HG03280 (cell line): ENCODE data around the gene PLCB2.

Experiments used
- ATAC-seq: cut with Tn5 transposase; IDR thresholded peaks from one replicate; pipeline ENCODE4 v1.9.1; 2021; ENCODE audit warnings: mild to moderate bottlenecking, moderate library complexity; ENCODE audit not compliant: unreplicated experiment

PLCB2 gene

DNA sequence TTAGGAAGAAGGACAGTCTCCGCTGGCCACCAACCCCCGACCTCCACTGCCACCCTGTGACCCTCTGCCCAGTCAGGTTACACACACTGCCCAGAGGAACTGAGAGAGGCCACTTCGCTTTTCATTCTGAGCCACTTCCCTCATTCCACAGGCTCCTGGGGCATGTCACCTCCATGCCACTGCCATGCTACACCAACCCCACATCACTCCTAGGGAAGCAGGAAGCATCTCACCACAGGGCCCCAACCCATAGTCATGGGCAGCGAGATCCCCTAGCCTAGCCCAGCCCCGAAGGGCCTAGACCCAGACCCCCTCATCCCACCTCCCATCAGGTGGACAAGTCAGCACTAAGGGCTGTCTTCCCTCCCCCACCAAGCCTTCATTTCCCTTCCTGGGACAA, 1.4 kb downstream of the PLCB2 start:
- ATAC-seq: no peak

DNA sequence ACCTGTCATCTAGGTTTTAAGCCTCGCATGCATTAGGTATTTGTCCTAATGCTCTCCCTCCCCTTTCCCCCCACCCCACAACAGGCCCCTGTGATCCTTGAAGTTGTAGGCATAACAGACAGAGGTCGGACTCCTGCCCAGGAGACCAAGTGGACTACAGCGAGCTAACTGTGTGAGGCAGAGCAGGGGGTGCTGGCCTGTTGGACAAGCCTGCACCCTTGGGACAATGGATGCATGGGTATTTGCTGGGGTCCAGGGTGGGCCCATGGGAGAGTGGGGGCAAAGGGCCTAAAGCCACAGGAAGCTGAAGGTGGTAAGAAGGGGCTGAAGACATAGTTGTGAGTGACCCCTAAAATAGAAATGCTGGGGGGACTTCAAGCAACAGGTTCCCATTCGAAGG, 2.5 kb downstream of the PLCB2 start:
- ATAC-seq: no peak

DNA sequence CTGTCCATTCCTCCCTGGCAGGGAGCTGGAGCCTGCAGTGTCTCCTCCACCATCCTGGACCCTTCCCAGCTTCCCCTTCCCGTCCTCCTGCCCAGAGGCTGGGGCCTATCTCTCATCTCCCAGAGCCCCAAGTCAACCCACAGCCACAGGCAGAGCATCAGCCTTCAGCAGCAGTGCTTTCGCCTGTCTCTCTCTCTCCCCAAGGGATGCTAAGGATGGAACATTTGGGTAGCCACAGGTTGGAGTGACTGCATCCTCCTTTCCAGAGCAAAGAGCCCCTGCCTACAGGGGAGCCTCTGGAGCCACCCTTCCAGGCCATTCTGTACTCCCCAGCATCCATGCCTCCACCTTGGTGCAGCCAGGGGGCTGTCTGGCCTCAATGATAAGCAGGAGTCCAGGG, 4.2 kb downstream of the PLCB2 start:
- ATAC-seq: no peak

DNA sequence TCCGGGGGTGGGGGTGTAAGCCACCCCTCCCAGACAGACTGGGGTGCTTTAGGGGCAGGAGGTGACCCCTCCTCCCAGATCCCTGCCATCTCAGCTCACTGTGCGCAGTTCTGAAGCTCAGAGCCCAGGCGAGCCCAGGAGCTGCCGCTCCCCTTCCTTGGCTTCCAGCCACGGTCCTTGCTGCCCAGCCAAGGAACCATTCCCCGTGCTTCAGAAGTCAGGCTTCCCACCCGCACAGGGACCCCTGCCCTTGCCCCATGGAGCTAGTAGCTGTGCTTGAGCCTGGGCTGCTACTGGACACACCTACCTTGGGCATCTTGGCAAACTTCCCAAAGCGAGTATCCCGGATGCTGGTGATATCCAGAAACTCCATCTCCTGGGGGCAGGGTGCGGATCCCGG, 4.8 kb downstream of the PLCB2 start:
- ATAC-seq: no peak

DNA sequence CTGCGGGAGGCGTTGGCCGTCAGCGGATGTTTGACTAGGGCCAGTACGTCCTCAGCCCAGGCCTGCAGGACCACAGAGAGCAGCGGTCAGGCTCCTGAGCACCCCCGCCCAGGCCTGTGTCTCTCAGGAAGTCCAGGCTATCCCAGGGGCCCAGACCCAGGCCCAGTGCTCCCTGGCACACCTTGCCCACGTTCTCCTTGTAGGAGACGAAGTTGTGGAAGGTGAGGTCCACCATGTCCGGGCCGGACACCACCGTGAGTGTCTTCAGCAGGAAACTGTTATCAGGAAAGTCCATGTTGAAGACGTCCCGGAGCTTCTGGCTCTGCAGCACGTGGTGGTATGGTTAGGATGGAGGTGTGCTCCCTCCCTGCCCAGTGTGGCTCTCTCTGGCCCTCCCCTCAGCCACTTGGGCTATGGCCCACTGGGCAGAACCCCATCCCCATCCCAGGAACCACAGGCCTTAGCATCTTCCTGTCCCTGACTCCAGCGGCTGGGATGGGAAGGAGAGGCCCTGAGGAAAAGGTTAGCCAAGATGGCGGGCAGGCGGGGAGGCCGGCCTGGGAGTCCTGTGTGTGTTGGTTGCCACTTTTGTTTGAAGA, 5.3 kb downstream of the PLCB2 start:
- no peak for ATAC-seq

DNA sequence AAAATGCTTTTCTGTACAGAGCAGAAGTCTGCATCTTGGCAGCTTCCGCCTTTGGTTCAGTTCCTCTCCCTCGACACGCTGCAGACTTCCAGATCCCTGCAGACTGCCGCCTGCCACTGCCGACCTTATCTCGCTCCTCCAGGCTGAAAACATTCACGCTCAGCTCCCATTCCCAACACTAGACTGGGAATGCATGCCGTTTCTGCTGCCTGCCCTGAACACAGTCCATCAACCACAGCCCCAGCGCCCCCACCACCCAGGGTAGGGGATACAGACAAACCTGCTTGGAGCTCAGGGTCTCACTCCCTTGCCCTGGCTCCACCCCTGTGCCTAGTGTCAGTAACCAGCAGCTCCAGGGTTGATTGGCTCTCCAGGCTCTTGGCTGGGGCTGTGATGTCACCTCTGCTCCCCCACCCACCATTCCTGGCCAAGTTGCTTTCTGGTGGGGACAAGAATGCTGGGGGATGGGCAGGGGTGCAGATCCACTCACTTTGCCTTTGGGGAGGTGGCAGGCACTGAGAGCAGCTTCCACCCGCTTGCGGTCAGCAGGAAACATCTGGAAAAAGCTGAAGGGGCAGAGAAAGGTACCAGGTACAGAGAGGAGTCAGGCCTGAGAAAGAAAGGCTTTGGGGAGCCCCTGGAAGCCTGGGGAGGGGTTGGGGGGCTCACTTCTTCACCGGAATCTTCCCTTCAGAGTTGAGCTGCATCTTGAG, 6.1 kb downstream of the PLCB2 start:
- ATAC-seq: no peak

DNA sequence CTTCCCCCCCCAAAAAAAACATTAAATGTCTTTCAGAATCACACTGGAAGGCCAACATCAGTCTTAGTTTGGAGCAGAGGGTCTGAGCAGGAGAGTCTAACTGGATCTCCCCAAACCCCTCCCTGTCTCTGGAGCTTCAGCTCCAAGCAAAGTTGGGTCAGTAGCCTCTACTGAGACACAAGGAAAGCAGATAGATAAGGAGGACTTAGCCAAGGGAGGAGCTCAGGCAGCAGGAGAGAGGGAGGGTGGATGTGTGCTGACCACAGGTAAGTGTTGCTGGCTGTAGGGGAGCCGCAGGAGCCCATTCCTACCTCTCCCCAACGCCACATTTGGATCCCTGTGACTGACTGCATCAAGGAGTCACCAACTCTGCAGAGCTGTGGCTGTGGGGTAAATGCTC, 7.0 kb downstream of the PLCB2 start:
- no peak for ATAC-seq

DNA sequence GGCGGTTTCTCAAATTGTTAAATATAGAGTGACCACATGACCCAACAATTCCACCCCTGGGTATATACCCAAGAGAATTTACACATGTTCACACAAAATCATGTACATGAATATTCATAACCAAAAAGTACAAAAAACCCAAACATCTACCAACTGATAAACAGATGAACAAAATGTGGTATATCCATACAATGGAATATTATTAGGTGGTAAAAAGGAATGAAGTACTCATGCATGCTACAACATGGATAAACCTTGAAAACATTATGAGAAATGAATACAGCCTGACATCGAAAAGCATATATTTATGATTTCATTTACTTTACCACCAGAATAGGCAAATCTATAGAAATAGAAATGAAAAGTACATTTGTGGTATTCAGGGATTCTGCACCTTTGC, 7.4 kb downstream of the PLCB2 start:
- no peak for ATAC-seq

DNA sequence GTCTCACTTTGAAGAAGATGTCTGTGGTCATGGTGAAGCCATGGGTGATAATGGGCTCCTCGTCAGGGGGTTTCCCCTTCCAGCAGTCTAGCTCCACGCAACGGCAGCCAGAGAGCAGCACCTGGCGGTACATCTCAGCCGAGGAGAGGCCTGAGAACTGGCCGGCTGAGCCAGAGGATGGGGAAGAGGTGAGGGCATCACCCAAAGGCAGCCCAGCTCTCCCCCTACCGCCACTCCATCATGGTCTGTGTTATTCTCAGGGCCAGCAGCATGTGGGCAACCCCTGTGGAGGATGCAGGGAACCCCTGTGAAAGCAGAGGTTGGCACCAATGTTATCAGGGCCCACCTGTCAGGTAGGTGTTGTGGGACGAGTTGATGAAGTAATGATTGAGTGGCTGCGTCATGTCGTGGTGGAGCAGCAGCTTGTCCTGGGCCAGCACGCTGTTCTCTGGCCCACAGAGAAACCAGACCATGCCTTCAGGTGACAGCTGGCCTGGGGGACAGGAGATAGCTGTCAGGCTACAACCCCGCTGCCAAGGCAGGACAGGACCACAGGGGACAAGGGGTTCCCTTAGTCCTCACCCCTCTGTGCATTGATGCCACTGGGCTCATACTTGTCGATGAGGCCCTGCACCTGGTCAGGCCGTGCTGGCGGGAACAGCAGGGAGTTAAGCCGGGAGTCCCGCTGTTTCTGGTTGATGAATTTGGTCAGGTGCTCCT, 9.4 kb downstream of the PLCB2 start:
- no peak for ATAC-seq

DNA sequence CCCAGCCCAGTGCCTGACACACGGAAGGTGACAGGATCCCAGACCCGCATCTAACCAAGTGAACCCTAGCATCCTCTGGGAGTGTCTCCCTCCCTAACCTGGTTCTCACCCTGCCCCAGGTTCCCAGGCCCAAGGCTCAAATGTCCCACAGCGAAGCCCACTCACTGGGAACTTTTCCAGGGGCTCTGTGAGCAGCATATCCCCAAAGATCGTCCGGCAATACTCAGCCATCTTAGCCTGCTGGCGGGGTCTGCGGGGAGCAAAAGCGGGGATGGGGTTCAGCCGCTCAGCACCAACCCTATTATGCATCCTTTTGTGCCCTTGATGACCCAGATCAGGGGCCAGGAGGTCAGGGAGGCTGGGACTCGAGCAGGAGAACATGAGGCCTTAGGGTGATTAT, 10.4 kb downstream of the PLCB2 start:
- no peak for ATAC-seq

DNA sequence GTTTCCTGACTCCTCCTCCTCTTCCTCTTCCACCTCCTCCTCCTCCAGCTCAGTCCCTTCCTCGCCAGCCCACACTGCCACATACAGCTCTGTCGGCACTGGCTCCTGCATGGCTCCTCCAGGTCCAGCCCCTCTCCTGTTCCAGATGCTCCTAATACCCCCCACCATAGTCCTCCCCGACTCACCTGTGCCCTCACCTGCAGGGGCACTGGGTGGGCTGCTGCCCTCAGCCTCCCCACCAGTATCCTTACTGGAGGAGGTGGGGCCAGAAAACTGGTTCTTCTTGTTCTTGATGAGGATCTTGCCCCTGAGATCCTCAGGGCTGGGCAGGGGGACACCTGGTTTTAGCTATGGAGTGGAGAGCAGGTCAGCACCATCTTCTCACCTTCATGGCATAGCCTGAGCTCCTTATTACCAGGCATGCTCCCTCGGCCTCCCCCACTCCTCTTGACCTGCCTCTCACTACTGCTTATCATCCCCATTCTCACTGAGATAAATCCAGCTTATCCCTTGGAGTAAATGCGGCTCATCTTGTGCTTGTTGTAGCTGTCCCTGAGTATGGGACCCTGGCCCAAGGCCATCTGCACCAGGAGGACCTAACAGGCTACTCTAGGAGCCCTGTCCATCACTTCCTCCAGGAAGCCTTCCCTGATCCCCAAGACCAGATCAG, 11.0 kb downstream of the PLCB2 start:
- no peak for ATAC-seq

DNA sequence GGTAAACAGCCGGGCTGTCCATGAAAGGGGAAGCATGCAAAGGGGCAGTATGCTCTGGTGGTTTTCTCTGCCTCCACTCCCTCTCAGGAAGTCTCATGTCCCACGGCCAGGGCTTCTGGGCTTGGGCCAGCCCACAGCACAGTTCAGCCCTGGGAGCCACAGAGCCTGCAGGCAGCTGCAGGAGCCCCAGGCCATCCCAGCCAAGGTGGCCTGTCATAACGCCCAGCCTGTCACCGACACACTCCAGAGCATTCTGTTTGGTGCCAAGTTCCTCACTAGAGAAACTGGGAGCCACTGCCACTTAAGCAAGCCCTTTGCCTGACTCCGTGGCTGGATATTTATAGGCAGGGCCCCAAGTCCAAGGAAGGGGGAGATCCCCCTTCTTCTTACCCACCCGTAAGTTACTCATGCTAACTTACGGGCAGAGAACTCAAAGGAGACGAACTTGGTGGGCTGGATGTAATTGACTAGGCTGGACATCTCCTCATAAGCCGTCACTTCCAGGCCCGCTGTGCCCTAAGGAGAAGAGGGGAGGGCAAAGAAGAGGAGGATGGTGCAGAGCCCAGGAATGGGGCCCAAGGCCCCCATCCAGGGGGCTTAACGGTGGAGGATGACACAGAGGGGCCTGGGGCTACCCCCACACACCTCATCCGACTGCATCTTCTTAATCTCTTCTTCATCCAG, 11.7 kb downstream of the PLCB2 start:
- no peak for ATAC-seq

DNA sequence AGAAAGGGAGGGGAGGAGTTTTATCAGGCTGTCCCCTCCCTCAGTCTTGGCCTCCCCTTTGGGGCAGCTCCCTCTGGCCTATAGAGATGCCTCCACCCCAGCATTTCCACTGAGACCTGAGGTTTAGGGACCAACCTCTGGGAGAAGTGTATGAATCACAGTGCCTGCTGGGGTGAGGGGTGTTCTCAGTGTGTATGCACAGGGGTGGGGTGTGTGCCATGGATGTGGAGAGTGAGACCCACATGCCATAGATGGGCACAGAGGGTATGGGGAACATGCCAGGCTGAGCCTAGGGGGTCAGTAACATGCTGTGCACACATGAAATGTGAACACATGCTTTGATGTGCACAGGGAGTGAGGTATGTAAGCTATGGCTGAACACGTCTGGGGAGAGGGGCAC, 12.4 kb downstream of the PLCB2 start:
- ATAC-seq: no peak

DNA sequence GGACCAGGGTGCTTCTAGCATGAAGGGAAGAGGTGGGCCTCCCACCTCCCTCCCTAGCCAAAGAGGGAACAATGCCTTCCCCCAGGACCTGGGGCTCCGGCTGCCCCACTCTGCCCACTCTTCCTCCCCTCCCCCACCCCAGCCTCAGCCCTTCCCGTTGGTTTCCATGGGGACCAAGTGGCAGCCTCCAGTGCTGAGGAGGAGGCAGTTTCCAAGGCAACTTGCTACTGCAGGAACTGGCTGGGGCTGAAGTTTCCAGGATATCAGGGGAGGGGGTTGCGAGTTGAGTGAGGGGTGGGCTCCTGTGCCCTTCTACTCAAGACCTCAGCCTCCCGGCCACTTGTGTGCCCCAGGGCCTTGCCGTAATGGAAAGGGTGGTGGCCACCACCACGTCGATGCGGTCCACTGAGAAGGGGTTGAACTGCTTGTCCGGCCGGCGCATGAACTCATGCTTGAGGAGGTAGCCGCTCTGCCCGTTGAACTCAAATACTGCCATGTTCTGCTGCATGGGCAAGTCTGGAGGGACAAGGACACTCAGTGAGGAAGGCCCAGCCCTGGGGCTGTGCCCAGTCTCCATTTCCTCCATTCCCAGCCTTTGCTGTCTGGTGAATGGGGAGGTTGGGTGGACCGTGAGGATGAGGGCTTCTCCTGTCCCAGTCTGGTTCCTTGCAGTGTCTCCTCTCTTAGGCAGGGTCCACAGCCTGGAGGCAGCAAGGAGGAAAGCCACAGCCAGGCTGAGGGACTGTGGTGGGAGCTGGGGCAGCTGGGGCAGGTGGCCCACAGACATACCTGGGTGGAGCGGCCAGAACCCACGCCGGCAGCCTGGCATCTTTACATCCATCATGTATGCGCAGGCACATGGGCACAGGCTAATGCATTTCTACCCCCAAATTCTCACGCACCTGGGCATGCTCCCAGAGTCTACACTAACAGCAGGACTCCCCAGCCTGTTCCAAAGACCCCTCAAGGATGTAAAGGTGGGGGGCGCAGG, 13.5 kb downstream of the PLCB2 start:
- no peak for ATAC-seq

DNA sequence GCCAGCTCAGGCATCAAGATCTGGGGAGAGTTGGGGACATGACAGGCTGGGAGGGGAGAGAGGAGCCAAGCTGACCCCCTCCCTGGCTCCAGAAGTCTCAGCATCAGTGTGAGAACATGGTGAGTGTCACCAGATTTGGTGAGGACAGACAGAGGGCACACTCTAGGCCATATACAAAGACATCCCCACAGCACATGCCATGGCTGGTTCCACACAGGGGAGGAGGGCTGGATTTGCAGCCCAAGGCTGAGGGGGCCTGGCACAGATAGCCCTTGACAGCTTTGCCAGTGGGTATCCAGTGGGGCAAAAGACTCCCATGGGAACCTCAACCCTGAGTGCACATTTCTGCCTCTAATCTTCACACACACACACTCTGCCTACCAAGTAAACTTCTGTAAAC, 14.7 kb downstream of the PLCB2 start:
- ATAC-seq: no peak

DNA sequence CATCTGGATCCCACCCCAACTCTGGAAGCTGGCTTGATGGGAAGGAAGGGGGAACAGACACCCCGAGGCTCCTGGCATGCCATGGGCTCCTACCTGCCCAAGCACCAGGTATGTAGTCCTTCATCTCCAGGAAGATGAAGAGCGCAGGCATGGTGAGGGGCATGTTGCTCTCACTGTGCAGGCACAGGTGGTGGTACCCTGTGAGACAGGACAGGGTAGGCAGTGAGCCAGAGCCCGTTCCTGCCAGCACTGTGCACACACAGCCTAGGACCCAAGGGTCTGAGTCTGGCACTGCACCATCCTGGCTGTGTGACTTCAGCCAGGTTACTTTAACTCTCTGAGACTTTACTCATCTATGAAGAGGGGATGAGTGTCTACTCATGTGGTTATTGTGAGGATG, 15.5 kb downstream of the PLCB2 start:
- no peak for ATAC-seq

DNA sequence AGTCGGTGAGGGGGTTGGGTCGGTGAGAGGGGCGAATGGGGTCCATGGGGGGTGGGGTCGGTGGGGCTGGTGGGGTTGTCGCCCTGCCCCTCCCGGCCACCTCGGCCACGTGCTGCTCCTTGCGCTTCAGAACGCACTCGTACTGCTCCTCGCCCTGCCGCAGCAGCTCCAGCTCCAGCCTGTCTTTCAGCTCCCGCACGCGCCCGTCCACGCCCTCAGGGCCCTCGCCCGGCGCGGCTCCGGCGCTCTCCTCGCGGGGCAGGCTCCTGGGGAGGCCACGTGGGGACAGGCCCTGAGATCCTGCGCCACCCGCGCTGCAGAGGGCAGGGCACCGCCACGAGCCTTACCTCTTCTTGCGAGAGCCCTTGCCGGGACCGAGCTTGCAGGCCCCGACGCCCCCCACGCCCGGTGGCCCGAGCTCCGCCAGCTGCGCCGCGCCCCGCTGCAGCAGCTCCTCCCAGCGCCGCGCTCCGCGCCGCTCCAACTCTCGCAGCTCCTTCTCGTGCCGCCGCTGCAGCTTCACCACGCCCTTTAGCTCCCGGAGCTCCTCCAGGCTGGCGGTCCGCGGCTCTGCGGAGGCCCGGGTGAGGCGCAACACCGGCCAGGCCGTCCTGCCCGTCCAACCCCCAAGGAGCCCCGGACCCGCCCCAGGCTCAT, 16.7 kb downstream of the PLCB2 start:
- no peak for ATAC-seq

DNA sequence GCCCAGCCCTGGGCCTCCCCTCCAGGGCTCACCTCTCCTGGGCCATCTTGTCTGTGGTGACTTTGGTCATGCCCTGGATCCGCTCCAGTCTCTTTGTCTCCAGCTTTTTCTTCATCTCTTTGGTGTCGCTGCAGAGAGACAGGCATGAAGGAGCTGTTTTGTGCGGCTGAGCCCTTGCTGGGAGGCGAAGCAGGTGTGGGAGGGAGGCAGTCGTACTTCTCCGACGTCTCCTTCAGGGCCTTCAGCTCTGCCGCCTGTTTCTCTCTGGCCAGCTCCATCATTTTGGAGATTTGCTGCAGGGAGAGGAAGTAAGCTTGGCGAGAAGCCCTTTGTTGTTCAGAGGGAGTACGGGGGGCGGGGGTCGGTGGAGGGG, 17.2 kb downstream of the PLCB2 start:
- no peak for ATAC-seq

DNA sequence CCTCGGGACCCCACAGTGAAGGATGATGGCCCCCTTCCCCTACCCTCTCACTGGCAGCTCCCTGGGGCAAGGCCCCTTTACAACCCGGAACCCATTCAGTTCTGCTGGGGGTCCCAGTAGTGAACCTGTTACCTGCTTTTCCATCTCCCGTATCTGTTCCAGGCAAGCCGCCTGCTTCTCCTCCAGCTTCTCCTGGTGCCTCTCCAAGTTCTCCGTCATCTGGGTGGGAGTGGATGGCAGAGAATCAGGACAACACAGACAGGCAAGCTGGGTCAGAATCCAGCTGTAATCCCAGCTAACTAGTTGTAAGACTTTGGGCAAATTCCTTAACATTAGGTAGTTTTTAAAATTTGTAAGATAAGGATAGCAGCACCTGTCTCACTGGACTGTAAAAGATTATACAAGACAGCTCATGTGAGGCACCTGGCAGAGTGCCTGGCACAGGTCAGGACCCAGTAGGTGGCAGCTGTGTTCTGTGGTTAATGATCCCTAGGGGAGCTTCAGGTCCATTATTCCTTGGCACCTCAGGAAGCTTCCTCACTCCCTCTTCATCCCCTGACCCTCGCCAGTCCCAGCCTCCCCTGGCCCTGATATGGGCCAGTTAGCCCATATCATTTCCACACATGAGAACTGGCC, 18.5 kb downstream of the PLCB2 start:
- ATAC-seq: no peak
